ENCODE data around the gene SLCO2A1. TPM values are rescaled to one million over a fixed set of nuclear protein-coding genes. Genes with fewer than 3 reads are reported as not detected.

Gene SLCO2A1
- polyA plus RNA-seq, 3 donors = 15.9 to 18.0 (median 16.1) TPM

DNA sequence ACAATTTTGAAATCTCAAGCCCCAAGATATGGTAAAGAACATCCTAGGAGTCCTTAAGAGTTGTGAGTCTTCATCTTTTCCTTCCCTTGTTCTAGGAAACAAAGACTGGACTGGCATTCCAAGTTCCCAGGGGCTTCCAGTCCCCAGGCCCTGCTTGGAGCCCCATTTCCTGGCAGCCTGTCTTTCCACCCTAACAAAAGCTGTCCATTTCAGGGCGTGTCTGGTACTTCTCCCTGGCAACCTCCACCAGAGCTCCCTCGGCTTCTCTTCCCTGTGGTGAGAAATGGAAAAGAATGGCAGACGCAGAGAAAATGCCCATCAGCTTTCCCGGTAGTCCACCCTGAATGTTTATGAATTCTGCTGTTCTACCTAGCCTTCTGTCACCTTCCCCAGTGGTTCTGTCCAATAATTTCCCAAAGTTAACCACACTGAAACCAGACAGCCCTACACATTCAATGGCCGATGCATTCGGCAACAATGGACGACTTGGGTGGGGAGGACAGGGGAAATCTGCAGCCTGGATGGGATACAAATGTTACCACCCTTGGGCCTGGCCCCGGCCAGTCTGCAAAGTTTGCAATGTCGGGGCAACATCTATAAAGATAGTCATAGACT lies 140.9 kb downstream of the SLCO2A1 start:
- DNase-seq (ENCODE audit: low read depth in 3 of 3, low spot score in 2 of 3) = no peak

DNA sequence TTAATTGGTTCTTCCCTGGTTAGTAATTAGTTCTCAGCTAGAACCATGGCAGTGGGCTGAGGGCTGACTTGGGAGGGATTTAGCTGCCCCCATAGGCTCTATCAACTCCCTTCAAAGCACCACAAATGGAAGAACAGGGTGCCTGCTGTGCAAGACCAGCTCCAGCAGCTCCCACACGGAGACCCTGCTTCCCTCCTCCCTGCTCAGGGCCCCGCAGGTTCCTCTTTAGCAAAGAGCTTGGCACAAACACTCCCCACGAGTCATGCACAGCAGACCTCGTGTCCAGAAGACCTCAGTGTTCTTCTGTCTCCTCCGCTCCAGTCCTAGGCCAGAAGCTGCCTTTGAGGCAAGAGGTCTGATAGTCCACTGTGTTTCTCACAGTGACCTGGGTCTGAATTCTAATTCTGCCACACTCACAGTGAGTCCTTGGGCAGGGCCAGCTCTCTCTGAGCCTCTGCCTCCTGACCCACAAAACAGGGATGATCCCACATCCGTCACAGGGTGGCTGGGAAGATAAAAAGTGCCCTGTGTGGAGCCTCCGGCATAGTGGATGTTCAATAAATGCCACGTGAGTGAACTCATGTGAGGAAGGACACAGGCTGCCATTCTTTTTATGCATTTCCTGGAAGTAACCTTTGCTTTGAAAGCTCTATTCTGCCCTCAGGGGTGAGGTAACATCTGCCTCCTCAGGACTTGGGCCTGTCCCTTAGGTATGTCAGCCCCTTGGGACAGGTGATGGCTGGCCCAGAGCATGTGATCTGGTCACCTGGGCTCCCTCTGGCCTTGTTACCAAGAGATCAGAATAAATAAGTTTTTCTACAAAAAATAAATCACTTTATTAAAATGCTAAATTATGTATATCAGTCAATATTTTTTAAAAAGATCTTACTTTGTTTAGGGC lies 141.7 kb downstream of the SLCO2A1 start:
- no peak for DNase-seq (ENCODE audit: low read depth in 3 of 3, low spot score in 2 of 3)

DNA sequence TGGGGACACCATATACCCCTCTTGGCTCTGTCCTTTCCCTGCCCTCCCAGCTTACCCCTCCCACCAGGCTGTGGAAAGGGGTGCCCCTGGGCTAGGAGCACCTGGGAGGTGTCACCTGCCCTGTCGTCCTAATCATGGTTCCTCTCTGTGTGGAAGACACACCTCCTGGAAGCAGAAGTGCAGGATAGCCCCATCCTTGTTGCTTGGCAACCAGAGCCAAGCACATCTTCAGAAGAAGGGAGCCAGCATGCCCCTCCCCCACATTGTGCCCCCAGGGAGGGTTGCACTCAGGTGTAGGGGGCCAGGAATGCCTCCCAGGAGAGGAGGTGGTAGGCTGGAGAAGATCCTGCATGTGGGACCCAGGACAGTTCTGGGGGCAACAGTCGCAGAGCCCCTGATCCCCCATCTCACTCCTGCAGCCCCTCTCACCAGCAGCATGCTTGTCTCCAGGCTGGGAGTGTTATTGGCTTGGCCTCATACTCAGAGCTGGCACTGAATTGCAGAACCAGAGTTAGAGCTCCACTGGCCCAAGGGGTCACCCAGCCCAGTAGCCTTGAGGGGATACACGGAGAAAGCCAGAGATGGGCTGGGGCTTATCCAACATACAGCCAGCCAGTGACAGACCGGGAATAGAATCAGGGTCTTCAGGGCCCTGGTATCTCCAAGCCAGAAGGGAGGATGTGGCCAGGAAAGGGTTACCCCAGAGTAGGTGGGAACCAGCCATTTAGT lies 142.5 kb downstream of the SLCO2A1 start:
- no peak for DNase-seq (ENCODE audit: low read depth in 3 of 3, low spot score in 2 of 3)

DNA sequence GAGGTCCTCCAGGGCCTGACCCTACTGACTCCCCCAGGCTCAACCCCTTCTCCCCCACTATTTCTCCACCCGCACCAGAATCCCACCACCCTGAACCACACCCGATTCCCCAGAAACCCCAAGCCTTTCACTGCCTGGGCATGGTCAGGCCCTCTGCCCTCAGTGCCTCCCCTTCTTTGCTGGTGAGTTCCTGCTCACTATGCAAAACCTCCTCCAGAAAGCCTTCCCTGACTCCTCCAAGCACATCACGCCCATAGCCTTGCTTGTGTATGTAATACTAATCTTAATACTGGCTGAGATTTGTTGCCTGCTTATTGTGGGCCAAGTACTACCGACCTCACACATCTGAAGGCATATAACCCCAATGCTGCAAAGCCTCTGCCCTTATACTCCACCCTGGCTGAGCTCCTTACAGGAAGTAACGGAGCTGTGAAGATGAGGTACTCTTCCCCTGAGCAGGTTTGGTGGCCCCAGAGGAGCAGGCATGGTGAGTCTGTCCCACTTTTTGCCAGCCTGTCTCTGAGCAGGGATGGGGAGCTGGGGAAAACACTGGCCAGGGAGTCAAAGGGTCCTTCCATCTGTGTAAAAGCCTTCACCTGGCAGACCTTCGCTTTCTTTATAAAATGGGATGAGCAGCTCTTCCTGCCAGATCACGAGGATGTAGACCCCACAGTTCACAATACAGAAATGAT lies 143.5 kb downstream of the SLCO2A1 start:
- no peak for DNase-seq (ENCODE audit: low read depth in 3 of 3, low spot score in 2 of 3)

DNA sequence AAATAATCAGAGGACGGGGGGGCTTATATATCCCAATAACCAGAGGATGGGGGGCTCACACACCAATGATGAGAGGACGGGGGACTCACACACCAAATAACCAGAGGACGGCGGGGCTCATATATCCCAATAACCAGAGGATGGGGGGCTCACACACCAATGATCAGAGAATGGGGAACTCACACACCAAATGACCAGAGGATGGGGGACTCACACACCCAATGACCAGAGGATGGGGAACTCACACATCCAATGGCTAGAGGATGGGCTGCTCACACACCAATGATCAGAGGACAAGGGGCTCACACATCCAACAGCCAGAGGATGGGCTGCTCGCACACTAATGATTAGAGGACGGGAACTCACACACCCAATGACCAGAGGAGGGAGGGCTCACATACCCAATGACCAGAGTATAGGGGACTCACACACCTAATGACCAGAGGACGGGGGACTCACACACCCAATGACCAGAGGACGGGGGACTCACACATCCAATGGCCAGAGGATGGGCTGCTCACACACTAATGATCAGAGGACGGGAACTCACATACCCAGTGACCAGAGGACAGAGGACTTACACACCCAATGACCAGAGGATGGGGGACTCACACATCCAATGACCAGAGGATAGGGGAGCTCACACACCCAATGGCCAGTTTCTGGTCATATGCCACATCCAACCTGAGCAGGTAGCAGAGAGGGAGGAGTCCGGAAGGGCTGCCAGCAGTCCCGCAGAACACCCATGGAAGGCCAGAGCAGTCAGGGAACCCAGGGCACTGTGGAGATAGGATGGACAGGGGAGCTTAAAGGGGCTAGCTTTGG lies 144.6 kb downstream of the SLCO2A1 start:
- no peak for DNase-seq (ENCODE audit: low read depth in 3 of 3, low spot score in 2 of 3)

DNA sequence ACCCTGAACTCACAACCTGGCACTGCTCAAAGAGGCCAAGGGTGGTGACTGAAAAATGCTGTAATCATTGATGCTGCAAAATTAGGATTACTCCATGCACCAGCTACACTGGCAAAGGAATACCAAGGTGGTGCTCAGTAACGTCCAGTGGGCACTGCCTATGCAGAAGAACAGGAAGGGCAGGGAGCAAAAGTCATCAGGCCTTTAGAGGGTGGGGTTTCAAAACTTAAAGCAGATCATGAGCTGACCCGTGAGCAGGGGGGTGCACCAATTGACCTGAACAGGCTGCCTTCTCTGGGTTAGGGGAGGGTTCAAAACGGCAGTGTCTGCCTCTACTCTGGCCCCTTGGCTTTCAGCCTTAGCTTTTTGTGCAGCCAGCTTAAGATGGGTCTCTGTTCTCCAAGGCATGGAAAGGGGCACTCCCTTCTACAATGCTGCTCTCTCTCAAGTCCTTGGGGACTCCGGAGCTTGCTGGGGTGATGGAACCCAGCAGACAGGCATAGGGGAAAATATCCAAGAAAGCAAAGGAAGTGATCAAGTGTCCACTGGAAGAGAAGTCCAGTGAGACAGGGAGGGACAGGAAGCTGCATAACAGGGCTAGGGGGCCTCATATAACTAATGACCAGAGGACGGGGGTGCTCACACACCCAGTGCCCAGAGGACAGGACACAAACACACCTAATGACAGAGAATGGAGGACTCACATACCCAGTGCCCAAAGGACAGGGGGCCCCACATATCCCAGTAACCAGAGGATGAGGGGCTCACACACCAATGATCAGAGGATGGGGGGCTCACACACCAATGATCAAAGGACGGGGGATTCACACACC lies 145.5 kb downstream of the SLCO2A1 start:
- DNase-seq (ENCODE audit: low read depth in 3 of 3, low spot score in 2 of 3) = no peak

DNA sequence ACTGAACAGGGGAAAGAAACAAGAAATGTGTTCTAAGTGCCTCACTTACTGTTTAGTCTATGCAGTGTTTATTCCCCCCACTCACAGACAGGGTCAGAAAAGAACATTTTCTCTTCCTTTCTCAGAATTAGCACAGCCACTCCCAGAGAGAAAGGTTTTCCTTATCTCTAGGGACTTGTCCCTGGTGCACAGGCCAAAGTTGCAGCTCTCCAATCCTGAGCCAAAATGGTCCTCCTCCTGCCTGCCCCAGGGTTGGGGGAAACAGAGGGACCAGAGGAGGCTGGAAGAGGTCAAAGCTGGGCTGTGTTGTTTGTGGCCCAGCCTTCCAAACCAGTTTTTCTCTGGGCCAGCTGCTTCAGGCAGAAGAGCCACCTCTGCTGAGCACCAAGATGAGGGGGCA lies 146.1 kb downstream of the SLCO2A1 start:
- DNase-seq (ENCODE audit: low read depth in 3 of 3, low spot score in 2 of 3) = no peak

DNA sequence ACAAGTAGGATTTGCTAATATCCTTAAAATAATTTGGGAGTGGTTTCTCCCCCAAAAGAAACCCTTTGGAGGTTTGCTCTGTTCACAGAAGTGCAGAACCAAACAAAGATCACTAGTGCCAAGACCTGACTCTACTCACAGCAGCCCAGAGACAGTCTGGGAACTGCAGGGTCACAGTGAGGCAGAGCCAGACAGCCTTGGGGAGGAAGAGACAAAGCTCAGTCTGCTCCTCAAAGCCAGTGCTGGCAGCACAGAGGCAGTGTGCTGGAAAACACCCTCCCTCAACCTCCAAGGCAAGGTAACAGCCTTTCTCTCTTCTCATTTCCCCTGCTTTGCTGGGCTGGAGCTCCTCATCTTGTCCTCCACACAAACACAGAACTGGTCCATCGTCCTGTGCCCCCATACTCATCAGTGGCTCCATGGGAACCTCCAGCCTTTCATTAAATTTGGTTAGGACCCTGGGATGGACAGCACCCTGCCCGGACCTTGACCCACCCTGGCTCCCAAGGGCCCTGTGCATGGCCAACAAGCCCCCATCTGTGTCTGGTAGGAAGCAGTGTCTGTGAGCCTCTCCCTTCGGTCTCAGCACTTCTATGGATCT lies 146.6 kb downstream of the SLCO2A1 start:
- DNase-seq (ENCODE audit: low read depth in 3 of 3, low spot score in 2 of 3) = no peak

DNA sequence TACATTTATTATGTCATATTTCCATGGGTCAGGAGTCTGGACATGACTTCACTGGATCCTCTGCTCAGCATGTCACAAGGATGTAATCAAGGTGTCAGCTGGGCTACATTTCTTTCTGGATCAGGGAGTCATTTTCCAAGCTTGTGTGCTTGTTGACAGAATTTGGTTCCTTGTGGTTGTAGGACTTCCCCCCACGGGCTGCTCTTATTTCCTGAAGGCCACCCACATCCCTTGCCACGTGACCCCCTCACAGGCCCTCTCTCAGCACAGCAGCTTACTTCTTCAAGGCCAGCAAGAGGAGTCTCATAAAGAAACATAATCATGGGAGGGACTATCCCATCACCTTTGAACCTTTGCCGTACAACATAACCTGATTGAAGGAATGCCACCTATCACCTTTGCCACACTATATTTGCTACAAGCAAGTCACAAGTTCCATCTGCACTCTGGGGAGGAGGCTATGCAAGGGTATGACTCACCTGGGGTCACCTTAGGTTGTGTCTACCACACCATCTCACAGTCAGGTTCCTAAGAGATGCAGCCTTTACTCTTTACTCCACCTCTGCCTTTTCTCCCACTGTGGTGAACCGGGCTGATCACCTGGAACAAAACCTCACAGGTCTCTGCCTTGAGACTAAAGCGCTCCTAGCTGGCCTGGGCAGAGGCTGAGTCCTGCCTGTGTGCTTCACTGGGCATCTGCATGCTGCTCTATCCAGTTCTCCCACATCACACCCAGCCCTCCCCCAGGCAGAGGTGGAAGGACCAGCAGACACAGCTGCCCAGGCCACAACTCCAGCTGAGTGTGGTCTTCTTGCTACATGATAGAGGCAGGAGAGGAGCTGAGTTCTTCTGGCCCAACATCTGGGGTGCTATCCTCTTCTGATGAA lies 147.5 kb downstream of the SLCO2A1 start:
- no peak for DNase-seq (ENCODE audit: low read depth in 3 of 3, low spot score in 2 of 3)

DNA sequence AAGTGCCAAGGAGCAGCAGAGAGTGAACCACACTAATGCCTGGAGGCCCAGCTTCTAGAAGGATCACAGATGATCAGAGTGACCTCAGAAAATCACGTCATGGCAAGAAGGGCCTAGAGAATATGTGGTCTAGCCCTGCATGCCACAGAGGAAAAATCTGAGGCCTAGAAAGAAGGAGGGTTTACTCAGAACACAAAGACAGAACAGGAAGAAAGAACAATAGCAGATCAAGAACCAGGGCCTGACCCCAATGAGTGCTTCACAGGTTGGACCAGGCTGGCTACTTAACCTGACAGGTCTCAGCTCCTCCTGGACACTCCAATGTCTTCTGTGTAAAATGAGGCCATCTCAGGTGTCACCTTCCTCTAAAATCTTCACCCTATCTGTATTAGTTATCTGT lies 148.2 kb downstream of the SLCO2A1 start:
- DNase-seq (ENCODE audit: low read depth in 3 of 3, low spot score in 2 of 3) = no peak

DNA sequence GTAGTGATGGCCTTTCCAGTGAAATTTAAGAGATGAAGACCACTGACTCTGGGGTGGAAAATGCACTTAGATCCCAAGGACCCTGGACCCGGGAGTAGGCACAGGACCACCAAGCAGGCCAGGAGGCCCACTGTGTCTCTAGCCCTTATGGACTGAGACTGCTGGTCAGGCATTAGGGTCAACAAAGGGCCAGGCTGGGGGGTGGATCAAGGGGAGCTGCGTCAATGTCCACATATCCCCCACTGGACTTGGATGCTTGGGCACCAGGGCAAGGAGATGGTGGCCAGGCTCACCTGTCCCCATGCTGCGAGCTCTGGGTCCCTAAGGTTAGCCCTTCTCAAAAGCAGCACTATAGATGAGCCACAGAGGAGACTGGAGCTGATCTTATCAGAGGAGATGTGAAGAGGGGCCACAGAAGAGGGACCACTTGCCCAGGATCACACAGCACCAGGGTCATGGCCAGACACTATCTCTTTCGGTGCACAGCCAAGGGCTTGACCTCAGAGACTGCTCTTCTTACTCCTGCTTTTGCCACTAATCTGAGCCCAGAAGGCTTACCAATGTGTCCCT lies 148.8 kb downstream of the SLCO2A1 start:
- no peak for DNase-seq (ENCODE audit: low read depth in 3 of 3, low spot score in 2 of 3)

DNA sequence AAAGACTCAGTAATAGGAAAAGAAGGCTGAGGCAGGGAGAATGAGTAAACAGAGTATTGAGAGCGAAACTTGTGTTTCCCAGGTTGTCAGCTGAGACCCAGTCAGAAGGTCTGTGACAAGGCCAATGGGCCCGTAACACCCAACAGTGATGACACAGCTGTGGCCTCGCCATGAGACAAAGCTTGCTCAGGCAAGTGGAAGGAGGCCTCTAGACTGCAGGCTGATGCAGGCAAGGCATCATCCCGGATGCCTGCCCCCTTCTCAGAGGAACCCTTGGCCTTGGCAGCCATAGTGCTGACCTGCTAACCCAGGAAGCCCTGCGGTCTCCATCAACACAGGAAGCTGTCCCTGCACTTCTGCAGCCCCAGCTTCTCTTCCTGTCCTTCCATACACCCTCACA lies 149.4 kb downstream of the SLCO2A1 start:
- no peak for DNase-seq (ENCODE audit: low read depth in 3 of 3, low spot score in 2 of 3)

DNA sequence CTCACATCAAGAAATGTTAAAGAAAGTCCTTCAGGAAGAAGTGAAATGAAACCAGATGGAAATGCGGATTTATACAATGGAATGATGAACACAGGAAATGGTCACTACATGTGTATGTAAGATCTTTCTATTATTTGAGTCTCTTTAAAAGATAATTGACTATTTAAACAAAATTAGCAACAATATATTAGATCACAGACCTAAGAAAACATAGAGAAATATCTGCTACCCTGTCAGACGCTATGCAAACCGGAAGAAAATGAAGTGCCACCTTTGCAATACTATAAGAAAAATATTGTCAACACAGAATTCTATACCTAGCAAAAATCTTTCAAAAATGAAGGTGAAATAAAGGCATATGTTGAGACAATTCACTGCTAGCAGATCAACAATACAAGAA lies 151.2 kb downstream of the SLCO2A1 start:
- DNase-seq (ENCODE audit: low read depth in 3 of 3, low spot score in 2 of 3) = no peak
